Measurements from ENCODE around the gene NFIC. TPM values are rescaled to one million over a fixed set of nuclear protein-coding genes. Genes with fewer than 3 reads are reported as not detected.
A peak's percentile ranks its signal among the peaks of the same experiment; 100 is the strongest.

Gene NFIC
- total and polyA plus RNA-seq, 2 experiments from 2014 or later: 7.8 to 20.9 TPM

GRCh38 chr19:3362217-3362906, 4.0 kb upstream of the NFIC start:
- H3K27me3 ChIP-seq: peaks cover 78% of the 10 kb centered on the region
- no peak overlapping the region for H3K4me2 ChIP-seq
- no peak overlapping the region for H3K27ac ChIP-seq

GRCh38 chr19:3363841-3364500, 2.4 kb upstream of the NFIC start:
- peaks cover 78% of the 10 kb centered on the region for H3K27me3 ChIP-seq
- H3K79me2 ChIP-seq: peaks cover 26% of the 10 kb centered on the region
- H3K9me3 ChIP-seq (ENCODE audit: low read depth): no peaks in the 10 kb centered on the region
- TF ChIP-seq EZH2 (IDR thresholded peaks at IDR 0.05; ENCODE audit: borderline replicate concordance): no peak
- TF ChIP-seq EZH2phosphoT487 (IDR thresholded peaks at IDR 0.05; ENCODE audit: low read depth, severe bottlenecking, unreplicated experiment): no peak
- TF ChIP-seq, protein P1, sequence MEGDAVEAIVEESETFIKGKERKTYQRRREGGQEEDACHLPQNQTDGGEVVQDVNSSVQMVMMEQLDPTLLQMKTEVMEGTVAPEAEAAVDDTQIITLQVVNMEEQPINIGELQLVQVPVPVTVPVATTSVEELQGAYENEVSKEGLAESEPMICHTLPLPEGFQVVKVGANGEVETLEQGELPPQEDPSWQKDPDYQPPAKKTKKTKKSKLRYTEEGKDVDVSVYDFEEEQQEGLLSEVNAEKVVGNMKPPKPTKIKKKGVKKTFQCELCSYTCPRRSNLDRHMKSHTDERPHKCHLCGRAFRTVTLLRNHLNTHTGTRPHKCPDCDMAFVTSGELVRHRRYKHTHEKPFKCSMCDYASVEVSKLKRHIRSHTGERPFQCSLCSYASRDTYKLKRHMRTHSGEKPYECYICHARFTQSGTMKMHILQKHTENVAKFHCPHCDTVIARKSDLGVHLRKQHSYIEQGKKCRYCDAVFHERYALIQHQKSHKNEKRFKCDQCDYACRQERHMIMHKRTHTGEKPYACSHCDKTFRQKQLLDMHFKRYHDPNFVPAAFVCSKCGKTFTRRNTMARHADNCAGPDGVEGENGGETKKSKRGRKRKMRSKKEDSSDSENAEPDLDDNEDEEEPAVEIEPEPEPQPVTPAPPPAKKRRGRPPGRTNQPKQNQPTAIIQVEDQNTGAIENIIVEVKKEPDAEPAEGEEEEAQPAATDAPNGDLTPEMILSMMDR (IDR thresholded peaks at IDR 0.05; ENCODE audit: poor library complexity): no peak
- 39% methylated on average over 16 of the region's 16 CpGs for WGBS (ENCODE audit: low lambda C conversion rate, missing lambda C conversion rate)
- DNase-seq (ENCODE audit: low spot score): no peak
- no peak overlapping the region for H3K4me3 ChIP-seq
- H3K27ac ChIP-seq: no peak overlapping the region
- no peaks in the 10 kb centered on the region for H3K9me2 ChIP-seq (replicated peaks; ENCODE audit: insufficient read depth)
- H2AFZ ChIP-seq: no peak overlapping the region
- peaks cover 4% of the 10 kb centered on the region for H4K20me1 ChIP-seq (ENCODE audit: insufficient read depth, poor library complexity, severe bottlenecking)
- H3K4me1 ChIP-seq (ENCODE audit: insufficient read depth): peaks cover 34% of the 10 kb centered on the region
- no peak overlapping the region for H3K4me2 ChIP-seq
- no peaks in the 10 kb centered on the region for H3K36me3 ChIP-seq (replicated peaks; ENCODE audit: insufficient read depth, low read depth)

More at GRCh38 chr19:3362217-3362906, 4.0 kb upstream of the NFIC start:
- TF ChIP-seq EZH2 (IDR thresholded peaks at IDR 0.05; ENCODE audit: borderline replicate concordance) (peak; percentile 49), EZH2phosphoT487 (IDR thresholded peaks at IDR 0.05; ENCODE audit: low read depth, severe bottlenecking, unreplicated experiment) (no peak)
- no peak for DNase-seq (ENCODE audit: low spot score)
- H3K79me2 ChIP-seq: peaks cover 18% of the 10 kb centered on the region
- WGBS (ENCODE audit: low lambda C conversion rate, missing lambda C conversion rate): 59% methylated on average over 9 of the region's 9 CpGs
- no peak overlapping the region for H2AFZ ChIP-seq
- H3K4me1 ChIP-seq (ENCODE audit: insufficient read depth): peaks cover 33% of the 10 kb centered on the region
- no peaks in the 10 kb centered on the region for H3K36me3 ChIP-seq (replicated peaks; ENCODE audit: insufficient read depth, low read depth)
- H4K20me1 ChIP-seq (ENCODE audit: insufficient read depth, poor library complexity, severe bottlenecking): peaks cover 4% of the 10 kb centered on the region
- no peaks in the 10 kb centered on the region for H3K9me3 ChIP-seq (ENCODE audit: low read depth)
- H3K9me2 ChIP-seq (replicated peaks; ENCODE audit: insufficient read depth): no peaks in the 10 kb centered on the region
- no peak overlapping the region for H3K4me3 ChIP-seq

DNA sequence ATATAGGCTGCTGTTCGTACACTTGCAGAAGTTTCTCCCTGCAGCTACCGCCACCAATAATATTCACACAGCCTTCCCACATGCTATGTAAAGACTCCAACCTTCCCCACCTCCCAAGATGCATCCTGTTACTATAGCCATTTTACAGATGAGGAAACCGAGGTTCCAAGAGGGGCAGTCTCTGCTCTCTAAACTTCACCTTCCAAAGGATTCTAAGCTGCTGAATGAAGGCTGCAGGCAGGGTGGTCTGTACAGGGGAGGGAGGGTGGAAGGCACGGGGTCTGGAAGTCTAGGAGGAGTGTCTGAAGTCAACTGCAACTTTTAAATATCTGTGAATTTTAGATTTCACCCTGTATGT, 1.9 kb upstream of the NFIC start:
- Histone ChIP-seq H3K4me3 (no peak overlapping the region), H3K9me3 (ENCODE audit: low read depth) (no peaks in the 10 kb centered on the region), H3K27me3 (peaks cover 82% of the 10 kb centered on the region), H3K9me2 (replicated peaks; ENCODE audit: insufficient read depth) (no peaks in the 10 kb centered on the region), H4K20me1 (ENCODE audit: insufficient read depth, poor library complexity, severe bottlenecking) (peaks cover 4% of the 10 kb centered on the region), H3K4me2 (no peak overlapping the region), H3K27ac (no peak overlapping the region), H2AFZ (no peak overlapping the region), H3K4me1 (ENCODE audit: insufficient read depth) (peaks cover 39% of the 10 kb centered on the region), H3K36me3 (replicated peaks; ENCODE audit: insufficient read depth, low read depth) (no peaks in the 10 kb centered on the region), H3K79me2 (peaks cover 26% of the 10 kb centered on the region)
- TF ChIP-seq, protein P1 (IDR thresholded peaks at IDR 0.05; ENCODE audit: poor library complexity): no peak
- no peak for TF ChIP-seq EZH2phosphoT487 (IDR thresholded peaks at IDR 0.05; ENCODE audit: low read depth, severe bottlenecking, unreplicated experiment)
- DNase-seq (ENCODE audit: low spot score): no peak
- 49% methylated on average over 4 of the region's 4 CpGs for WGBS (ENCODE audit: low lambda C conversion rate, missing lambda C conversion rate)
